Muscle of back (tissue), 11 donors: ENCODE measurements around the gene DIP2C. TPM values are rescaled to one million over a fixed set of nuclear protein-coding genes. Genes with fewer than 3 reads are reported as not detected.

Experiments
- DNase-seq, 3 donors: peaks; one replicate each; pipeline versions ENCODE4 v3.0.0 to v3.0.0-alpha.2; 2013
- polyA plus RNA-seq, 10 donors: library from polyadenylated mRNA; unstranded; fragments of 120-200 nt; gene quantifications; one replicate each; pipeline ENCODE4 v1.2.1, GENCODE V29; 2013; ENCODE audit not compliant: insufficient read length in 10 of 10

DIP2C gene
- polyA plus RNA-seq, 10 donors, result 23.3 to 30.9 (median 25.9) TPM

DNA sequence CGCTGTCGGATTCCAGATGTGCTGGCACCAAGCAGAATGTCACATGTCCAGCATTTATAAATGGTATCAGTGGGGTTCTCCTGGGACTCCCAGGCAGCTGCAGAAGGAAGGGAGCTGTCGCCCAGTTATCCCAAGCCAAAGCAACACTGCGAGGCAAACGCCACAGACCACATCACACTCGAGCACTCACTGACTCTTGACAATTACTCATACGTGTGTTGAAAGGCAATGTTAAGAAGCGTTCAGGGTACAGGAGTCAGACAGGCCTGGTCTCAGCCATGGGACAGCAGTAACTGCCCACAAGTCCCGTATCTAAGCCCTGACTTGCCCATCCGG is 113.4 kb downstream of the DIP2C start:
- peak; percentile 23 to 69 (median 30) for DNase-seq

DNA sequence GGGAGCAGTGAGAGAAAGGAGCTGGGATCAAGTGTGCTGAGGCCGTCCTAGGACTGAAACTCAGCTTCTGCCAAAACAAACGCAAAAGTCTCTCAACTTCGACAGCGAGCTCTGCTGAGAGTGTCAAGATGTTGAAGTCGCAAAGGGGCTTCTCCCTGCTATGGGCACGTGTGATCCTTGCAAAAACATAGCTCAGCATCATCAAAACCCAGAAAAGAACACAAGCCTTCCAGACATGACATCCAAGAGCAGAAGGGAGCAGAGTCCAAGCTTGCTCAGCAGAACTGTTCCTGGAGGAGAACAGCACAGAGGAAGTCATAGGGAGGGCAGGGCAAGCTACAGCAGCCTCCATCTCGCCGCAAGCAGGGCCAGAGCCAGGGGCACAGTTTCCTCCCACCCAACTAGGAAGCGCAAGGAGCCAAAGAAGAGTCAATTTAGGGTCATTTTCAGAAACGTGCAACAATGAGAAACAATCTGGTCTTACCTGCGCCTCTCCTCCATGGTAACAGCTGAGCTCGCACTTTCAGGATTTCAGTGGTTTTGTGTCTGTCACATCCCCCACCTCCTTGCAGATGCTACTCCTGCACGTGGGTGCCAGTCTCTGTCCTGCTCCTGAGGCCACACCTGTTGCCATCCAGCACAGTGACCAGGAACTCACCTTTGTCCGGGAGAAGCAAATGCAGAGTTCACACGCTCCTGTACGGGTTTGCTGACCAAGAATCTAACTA is 113.9 kb downstream of the DIP2C start:
- DNase-seq, result peak in 1 of 3 donors; percentile 54

DNA sequence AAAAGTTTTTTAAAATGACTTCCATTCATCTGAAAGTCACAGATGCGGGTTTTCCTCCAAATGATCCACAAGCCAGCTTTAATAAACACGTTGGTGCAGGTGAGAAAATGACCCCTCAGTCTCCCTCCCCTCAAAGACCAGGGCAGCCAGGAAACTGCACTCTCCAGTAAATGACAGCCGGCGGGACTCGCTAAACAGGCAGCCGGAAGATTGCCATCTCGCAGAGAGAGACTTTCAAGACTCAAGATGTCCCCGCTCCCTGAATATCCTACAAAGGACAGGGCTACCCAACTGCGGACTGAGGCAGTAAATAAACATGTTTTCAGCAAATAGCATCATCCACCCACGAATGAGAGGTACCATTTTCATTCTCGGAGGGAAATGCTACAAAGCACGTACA is 116.8 kb downstream of the DIP2C start:
- no peak for DNase-seq

DNA sequence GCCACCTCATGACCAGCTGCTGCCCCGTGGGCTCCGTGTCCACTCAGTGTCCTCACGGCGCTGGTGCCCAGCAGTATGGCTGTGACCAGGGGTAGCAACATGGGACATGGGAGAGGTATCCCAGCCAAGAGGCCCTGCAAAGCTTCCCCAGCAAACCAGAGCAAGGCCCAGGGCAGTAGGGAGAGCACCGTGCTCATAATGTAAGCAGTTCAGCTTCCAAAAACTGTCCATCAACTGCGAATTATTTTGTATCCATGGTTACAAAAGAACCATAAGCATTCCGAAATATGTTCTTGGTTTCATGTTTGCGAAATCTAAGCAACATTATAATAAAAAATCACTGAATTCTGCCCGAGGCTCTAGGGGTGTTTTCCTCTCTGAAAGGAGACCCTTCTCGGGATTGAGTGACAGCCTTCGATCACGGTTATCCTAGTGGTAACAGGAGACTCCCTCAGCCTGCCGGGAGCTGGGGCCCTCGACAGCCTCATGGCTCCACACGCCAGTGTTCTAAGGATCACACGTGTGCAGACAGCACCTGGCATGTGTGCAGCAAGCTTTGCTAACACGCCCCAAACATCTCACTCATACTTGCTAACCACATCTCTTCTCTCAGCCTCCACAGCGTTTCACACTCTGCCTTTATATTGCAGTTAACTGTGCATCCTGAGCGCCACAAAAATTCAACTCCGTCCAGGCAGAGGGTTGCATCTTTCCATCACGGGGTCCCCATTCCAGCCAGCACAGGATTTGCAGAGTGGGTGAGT is 117.6 kb downstream of the DIP2C start:
- peak; percentile 34 to 71 (median 43) for DNase-seq

DNA sequence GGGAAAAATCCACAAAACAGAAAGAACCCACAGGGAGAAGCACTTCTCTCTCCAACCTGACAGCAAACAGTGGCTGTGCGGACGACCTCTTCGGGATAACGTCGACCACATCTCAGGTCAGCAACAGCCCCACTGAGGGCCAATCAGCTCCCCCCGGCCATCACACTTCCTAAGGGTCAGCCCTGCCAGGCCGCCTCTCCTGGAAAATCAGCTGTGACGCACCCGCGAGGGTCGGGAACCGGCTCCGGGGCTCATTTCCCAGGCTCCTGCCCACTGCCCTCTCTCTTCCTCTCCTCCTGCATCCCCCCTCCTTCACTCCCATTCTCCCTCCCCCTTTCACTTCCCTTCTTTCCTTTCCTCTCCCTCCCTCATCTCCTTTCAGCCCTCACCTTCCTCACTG is 118.3 kb downstream of the DIP2C start:
- DNase-seq, result peak in 1 of 3 donors; percentile 36

DNA sequence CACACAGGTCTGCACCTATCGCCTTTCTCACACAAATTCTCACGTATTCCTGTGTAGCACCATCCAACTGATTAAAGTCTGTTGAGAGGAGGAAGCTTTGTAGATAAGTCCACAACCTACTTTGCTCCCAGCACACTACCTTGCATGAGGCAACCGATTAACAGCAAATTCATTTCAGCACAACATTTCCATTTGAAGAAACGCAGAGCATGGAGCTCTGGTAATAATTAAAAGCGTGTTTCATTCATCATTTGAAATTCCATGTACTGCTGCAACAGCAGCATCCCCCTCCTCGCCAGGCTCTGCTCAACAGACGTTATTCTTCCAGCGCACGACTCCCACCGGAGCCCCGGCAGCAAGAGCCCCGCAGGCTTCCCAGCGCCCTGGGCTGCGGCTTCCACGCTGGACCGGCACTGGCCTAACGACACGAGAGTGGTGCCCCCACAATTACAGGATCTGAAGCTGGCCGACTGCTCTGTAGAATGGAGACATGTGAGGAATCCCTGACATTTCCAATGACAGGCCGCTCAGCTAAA is 118.8 kb downstream of the DIP2C start:
- peak in 2 of 3 donors; percentile 20 to 37 for DNase-seq

DNA sequence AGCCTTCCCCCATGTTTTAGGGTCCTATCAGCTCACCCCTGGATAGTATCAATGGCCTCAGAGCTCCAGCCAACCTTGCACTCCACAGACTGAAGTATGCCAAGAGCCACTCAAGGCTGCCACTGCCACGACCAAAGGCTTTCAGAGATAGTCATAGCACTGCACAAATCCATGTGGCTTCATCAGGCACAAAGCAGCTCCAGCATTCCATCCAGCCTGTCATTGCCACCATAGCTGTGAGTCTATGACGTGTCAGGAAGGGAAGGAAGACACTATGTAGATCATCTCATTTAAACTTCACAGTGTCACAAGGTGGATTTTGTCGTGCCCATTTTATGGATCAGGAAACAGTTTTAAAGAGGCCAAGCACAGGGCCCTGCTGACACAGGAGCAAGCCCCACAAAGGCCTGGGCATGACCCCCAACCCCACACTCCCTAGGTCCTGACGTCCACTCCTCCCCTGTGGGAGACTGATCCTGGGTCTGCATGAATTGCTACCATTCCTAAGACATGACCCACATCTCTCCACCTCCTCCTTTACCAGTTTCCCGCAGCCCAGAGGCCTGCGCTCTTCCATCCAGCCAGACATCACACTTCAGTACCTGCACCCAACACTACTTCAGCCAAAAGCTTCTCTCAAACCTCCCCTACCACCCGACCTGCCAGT is 119.4 kb downstream of the DIP2C start:
- no peak for DNase-seq

DNA sequence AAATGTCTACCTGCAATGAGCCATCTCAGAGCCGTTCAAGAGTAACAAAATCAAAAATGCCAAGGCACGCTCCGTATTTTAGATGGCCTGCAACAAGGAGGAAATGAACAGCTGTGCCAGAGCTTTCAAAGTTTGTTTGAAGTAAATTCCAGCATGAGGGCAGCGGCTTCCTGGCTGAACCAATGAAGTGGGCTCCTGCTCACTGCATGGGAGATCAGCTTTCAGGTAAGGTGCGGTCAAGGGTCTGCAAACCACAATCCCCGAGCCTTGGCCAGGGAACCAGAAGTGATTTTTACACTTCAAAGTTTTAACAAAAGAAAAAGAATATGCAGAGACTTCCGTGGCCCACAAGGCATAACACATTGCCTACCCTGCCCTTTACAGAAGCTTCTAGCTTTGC is 120.6 kb downstream of the DIP2C start:
- DNase-seq, result no peak

DNA sequence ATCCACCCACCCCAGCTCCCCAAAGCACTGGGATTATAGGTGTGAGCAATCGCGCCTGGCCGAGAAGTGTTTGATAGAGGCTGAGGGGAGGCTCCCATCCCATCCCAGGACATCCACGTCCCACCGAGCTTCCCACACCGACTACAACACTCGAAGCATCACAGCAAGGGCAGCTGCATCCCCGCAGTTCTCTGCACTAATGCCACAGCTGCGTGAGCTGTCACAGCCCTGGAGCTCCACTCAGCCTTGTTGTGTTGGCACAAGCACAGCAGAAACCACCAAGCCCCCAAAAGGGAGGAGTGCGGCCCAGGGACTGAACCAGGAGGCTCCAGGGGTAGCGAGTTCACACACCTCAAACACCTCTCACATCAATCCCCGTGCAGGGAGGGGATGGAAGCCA is 121.6 kb downstream of the DIP2C start:
- DNase-seq, result no peak

DNA sequence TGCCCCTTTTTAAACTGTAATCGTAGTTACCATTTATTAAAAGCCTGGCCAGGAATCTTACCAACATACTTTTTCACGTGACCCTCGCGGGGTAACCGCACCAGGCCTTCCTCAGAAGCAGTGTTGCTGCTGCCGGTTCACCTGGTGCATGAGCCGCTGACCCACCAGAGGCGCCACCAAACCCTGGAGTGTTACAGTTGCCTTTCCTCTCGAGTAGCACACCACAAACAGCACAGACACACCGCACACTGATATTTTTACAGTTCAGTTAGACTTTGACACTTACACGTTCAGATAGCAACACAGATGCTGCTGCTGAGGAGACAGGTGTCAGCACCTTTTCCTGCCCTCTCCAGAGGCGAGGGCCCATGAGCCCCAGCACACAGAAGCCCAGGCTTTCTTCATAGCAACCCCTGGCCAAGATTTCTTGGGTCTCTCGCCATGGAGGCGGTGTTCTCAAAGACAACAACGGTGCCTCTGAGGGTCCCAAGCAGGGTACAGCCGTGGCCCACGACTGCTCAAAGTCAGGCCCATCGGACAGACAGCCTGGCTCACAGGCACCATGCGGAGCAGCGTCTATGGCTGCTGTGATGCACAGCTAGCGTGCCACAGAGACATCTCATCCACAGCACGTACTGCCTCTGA is 123.1 kb downstream of the DIP2C start:
- DNase-seq, result no peak

DNA sequence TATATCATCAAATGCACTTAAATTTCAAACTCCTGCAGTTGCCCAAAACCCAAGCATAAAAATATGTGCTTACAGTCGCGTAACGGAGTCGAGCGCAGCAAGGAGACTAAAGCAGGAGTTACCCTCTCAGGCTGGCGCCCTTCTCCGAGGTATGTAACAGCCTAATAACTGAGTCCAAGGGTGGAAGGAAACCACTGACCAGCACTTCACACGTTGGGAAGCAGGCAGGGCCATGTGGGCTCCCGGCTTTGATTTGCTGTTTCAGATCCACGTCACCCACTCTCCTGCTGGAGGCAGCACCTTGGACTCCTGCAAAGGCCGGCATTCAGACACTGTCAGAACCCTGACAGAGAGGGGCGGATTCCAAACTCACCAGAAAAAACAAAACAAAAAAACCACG is 123.8 kb downstream of the DIP2C start:
- no peak for DNase-seq

DNA sequence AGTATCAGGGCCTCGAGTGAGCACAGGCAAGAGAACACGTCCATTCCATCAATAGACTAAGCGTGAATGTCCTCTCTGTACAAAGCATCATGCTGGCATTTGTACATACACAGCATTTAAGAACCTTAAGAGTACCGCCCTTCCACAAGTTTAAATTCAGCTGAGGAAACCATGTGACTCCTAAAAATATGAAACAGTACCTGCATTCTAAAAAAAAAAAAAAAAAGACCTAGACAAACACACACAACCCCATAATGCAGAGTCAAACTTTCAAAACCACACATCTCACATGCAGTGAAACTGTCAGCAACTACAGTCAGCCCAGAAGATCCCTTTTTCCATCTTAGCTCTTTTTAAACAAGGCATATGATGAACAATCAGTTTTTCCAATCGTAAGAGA is 124.3 kb downstream of the DIP2C start:
- no peak for DNase-seq

DNA sequence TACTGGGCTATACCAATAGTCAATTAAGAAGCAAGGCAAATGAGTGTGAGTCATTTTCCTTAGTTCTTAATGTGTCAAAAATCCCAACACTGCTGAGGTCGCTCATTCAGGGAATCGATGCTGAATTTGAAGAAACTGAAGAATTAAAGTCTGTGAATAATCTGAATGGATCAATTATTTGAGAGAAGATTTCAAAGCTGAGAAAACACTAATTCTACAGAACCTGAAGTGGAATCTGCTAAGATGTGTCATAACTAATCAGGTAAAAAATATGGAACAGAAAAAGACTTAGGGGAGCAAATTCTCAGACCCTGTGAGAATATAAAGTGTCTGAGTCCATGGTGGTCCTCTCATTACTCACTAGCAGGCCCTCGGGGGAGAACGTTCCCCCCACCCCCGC is 125.6 kb downstream of the DIP2C start:
- DNase-seq, result no peak

DNA sequence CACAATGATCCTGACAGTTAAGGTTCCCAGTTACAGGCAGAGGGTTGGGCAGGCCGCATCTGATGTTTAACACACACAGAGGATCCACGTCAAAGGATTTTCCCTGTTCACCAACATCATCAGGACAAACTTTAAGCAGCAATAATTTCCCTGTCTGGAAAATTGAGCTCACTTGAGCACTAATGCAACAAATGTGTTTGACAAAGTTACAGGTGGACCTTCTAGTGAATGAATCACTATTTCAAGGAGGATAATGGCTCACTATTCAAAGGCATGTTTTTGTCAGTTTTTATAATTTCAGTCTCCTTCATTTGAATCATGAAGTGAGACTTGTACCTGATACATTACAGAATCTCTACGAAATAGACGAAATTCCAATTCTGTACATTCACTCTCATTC is 127.3 kb downstream of the DIP2C start:
- DNase-seq, result no peak

DNA sequence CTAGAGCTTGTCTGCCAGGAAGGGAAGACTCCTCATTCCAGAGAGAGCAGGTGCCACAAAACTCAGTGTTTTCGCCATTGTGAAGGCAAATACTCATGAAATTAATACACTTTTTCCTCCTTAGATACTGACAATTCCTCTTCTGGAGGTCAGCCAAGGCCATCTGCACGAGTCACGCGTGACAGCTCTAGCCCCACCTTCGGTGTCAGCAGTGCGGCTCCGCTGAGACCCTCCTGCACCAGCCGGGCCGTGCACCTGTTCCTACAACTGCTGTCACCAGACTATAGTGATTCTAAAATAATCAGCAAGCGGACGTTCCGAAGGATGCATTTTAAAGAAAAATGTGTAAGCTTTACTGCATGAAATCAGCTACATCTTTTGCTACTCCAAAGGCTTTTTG is 127.7 kb downstream of the DIP2C start:
- DNase-seq, result no peak

DNA sequence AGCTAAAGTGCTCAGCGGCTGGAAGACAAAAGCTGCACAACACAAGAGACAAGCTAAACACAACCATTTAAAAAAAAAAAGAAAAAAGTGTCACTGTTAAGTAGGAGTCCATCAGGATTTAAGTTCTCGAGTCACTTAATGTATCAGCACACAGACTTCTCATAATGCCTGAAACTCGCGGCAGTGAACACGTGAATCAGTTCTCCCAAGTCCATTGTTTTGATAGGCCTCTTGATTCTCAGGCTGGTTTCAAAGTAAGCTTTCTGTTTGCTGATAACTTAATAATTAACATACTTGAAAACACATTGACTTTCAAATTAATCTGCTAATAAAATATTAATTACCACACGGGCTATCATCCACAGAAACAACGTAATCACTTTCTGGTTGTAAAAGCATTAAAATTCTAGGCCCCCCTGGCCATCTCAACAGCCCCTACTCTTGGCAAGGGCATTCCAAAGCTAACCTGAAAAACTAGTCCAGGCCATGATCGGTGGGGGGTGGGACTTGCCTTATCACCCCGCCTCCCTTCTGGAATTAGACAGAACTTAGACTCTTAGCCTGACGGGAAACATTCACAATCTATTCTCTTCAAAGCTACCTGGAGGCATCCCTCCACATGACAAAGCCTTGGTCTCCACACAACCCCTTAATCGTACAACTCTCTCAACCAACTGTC is 129.0 kb downstream of the DIP2C start:
- DNase-seq, result no peak

DNA sequence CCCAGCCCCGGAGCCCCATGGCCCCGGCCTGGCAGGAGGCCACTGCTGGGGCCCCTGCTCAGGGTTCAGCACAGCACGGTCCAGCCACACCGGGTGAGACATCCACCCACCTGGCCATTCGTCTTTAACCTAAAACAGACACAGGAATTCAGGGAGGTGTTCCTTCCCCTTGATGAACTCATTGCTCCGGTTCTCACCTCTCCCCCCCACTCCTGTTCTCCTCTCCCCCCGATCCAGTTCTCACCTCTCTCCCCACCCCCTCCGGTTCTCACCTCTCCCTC is 129.8 kb downstream of the DIP2C start:
- no peak for DNase-seq

DNA sequence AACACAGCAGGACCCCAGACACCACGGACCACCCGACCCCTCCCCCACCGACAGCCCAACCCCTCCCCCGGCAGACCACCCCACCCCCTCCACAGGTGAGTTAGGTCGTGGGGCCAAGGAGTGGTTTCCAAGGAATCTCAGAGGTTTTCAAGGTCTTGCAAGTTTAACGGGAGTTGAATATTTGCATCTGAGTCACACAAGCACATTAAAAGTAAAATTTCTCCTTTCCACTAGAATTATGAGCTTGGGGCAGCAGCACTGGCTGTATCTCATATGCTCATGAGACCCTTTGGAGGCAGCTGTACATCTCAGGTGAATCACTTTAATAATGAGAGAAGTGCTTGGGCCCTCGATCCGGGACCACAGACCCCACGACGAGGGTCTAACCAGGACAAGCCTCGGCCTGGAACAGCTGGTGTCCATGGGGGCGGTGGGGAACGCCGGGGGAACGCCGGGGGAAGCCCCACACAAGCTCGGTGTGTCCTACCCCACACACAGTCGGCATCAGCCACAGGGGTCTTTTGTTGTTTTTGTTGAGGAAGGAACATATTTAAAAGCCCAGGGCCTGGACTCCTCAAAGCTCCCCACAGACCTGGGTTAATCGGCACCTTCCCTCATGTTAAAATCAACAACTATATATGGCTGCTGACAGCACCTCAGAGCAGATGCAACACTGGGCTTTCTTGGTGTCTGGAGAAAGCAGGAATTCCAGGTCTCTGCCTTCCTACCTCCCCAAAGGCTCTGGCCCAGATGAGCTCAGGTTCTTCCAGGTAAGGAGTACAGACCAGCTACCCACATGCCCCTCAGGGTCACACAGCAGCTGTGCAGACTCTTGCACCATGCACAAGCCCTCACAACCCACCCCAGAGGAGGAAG is 130.3 kb downstream of the DIP2C start:
- no peak for DNase-seq

DNA sequence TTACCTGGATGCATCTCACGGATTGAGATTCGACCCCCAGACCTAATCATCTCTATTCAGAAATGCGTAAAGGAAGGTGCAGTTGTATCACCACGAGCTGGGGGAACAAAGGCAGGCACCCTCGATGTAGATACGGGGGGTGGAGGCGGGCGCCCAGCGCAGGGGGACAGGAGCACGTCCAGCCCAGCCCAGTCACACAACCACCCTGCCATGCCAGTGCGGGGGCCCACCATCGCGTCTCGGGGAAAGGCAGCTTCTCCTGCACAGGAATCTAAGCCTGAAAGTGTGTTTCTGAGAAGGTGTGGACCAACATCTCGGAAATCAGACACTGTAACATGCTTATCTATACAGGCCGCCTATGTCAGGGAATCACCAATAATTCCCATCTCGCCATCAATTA is 131.1 kb downstream of the DIP2C start:
- no peak for DNase-seq

DNA sequence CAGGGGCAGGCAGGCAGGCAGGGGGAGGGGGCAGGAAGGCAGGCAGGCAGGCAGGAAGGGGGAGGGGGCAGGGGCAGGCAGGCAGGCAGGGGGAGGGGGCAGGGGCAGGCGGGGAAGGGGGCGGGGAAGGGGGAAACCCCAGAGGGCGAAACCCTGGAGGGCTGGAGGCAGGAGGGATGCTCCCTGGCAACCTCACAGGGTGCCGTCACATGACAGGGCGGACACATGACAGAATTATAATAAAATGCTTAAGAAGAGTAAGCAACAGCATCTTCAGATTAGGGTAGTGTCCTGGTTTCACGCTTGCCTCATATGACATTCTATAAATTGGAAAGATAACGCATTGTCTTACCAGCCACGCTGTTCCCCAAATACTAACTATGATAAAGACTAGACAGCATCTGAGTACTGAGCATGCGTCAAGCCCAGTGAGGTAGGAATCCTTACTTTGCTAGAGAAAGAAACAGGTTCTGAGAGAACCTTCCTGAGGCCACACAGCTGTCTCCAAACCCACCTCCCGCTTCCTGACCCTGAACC is 131.6 kb downstream of the DIP2C start:
- DNase-seq, result no peak
